Glomerular visceral epithelial cell (primary cell): ENCODE data around the gene NRG3.

ENCODE experiments used
- DNase-seq: peaks from one replicate; pipeline ENCODE4 v3.0.0-alpha.2; 2016; ENCODE audit errors: extremely low spot score

Gene NRG3

DNA sequence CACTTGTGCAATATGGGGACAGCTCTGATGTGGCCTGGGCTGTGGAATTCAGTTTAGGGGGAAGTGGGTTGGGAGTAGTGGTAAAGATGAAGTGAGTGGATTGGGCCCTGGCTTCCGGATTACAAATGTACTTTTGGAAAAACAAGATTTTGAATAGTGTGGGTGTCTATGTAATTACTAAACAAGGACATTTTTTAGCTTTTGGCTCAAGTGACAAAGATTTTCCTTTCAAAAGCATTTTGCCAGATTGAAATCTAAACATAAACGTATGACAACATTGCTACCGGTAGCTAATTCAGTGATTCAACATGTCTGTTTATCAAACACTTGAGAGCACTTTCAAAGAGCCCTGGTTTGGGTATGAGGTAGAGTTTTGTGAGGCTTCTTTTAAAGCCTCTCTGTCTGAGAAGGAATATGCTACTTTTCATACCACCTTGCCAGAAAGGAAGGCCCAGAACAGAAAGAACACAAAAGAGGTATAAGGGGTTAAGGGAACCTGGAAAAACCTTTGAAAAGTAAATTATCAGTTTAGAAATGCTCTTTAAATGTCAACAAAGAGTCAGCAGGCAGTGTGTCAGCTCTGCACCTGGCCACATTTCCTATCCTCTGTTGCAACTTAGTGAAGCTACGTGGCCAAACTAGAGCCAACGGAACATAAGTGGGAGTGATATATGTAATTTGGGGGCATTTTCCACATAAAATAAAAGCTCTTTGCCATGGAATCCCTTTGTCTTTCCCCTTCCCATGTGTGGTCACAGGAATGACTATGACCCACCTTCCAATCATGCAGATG is 516.1 kb downstream of the NRG3 start:
- DNase-seq: no peak

DNA sequence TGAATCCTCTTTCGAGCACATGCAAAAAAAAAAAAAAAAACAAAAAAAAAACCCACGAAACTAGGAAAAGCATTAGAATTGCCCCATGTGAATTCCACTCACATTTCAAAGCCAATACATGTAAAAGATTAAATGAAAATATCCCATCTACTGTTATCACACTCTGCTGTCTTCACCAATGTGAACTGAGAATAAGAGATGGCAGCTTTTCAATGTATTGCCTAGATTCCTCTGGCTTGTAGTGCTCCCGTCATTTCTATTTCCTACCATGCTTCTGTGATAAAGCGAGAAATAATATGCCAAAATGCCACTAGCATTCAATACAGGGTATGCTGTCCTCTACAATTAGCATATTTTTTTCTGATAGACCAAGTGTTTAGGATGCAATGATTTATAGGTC is 517.0 kb downstream of the NRG3 start:
- no peak for DNase-seq

DNA sequence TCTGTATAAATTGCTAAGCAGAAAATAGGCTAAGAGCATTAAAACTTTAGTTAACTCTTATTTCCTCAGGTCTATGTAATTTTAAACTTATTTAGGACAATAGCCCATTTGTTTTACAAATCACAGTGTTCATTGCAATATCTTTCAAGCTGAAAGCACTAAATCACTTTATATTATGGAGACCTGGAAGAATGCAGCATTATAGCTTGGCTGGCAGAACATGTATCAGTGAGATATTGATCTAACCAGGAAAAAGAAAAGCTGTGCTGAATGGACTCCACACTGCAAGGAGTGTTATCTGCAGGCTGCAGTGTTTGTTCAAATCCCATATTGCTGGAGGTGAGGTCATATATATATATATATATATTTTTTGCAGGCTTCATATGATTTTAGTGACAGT is 517.5 kb downstream of the NRG3 start:
- no peak for DNase-seq

DNA sequence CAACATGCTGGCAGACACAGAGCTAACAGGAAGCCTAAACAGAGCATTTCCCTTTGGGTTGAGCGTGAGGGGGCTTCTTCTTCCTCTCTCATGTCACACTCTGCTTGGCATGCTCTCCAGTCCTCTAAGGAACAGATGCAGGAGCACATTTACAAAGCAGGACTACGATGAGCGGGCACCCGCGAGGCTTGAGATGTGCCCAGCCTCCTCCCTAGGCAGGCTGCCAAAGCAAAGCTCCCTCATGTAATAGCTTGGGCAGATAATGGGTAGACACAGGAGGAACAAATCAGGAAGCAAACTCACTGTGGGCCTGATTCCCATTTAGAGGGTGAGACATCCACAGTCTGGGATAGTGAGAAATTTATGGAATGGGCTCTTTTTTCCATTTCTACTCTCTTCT is 519.1 kb downstream of the NRG3 start:
- DNase-seq: no peak

GRCh38 chr10:82394987-82395386 is 520.0 kb downstream of the NRG3 start:
- no peak for DNase-seq

- no peak for DNase-seq
Observed at GRCh38 chr10:82396886-82397285, 521.9 kb downstream of the NRG3 start.

DNA sequence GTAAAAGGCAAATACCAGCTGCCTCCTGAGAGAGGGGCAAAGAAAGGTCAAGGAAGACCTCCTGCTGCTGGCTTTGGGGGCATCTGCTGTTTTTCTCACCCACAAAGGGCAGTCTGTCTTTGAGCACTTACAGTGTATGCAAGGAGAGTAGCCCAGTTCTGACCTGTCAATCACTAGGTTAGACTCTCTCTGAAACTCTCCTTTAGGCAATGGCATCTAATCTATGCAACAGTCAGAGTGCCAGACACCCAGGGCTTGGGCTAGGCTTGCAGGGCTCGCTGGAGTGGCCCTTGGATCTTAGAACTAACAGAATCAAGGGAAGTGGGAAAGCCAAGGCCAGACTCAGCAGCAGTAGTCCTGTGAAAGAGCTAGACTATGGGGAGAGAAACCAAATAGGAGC is 522.9 kb downstream of the NRG3 start:
- no peak for DNase-seq

- DNase-seq: no peak
Observed at GRCh38 chr10:82399850-82400249, 524.9 kb downstream of the NRG3 start.

DNA sequence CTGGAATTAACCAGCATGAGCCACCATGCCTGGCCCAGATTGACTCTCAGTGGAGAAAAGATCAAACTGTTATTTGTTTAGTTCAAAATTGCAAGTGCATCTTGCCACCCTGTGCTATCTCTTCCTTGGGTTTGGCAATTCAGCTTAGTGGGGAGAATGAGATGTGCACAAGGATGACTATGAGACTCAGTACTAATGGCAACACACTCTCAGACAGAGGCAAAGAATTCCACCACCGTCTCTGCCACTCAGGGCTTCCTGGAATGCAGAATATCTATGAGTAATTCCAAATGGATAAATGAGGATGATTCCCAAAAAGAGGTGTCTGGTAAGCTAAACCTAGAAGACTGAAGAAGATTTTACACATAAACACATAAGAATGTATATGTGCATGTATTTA is 525.8 kb downstream of the NRG3 start:
- no peak for DNase-seq

DNA sequence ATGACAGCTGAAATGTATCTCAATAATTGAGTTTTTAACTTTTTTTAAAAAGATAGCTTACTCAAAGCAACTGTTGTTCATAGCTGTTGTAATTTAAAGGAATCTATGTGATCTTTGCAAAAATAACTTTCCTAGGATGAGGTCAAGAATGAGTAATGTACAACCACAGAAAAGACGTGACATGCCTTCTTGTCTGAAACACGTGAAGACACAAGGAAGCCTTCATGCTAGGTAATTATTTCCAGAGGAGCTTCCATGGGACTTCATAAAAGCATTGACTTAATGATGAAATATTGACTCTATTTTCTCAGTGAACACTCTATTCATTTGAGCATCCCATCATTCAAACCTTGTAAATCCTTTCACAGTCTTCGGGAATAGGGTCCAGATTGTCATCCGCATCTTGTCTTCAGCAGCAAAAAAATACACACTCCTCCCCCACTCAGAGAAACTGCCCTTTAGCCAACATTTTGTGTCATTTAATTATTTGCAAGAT is 528.0 kb downstream of the NRG3 start:
- no peak for DNase-seq

- no peak for DNase-seq
Observed at GRCh38 chr10:82409671-82410070, 534.7 kb downstream of the NRG3 start.

GRCh38 chr10:82411416-82411815 is 536.4 kb downstream of the NRG3 start:
- DNase-seq: no peak

DNA sequence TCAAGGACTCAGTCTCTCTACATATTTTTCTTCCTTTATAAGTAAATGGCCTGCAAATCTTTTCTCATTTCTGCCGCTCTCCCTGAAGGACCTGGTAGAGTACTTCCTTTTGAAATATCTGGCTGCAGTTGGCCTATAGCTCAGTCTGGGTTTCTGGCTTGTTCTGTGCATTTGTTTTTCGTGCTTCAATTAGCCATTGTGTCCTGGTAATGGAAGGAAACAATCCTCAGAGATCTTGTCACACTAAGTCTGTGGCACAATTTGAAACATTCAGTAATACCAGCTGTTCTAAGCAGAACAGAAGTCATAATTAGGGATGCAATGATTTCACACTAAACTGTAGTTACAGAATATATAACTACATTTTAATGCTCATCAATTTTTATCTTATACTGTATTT is 545.0 kb downstream of the NRG3 start:
- no peak for DNase-seq

DNA sequence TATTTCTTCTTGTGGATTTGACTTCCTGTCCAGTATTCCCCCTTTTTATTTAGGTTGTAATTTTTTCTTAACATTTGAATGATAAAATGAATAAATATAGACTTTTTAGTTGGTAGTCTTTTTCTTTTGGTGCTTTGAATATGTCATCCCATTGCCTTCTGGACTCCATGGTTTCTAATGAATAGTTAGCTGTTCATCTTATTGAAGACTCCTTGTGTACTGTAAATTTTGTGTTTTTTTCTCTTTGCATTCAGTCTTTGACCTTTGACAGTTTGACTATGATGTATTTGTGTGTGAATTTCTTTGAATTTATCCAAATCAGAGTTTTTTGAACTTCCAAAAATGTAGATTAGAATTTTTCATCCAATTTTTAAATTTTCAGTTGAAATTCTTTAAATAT is 554.3 kb downstream of the NRG3 start:
- DNase-seq: no peak

- DNase-seq: no peak
Observed at GRCh38 chr10:82438277-82438676, 563.3 kb downstream of the NRG3 start.

- no peak for DNase-seq
Observed at GRCh38 chr10:82440775-82441174, 565.8 kb downstream of the NRG3 start.

DNA sequence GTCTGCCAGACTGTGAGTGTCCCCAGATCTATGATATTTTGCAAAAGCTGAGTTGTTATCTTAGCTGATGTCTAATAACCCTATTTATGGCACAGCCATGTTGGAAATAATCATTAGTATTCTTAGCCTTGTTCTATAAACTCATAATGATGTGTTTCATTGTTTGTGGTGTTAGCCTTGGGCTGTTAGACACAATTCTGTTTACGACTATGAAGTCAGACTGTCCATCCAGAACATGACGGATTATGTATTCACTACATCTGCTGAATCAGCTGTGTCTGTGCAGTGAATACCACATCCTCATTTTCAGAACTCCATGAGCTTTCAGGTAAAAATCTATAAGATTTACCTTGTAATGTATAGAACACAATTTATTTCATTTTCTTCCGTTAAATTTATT is 577.1 kb downstream of the NRG3 start:
- no peak for DNase-seq

DNA sequence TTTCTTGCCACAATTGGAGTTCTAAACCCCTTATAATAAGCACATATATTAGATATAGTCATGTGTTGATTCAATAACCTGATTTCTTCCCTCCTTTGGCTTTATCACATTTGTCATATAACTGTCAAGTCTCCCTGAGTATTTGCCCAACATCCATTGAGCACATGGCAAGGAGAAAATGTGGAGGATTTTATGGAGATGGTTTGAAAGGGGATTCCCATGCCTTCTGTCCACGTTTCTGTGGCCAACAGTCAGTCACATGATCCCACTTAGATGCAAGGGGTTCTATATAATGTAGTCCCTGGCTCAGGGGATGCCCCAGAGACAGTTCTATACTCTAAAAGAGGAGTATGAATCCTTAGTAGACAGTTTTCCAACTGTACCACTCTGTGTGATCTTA is 577.7 kb downstream of the NRG3 start:
- no peak for DNase-seq

DNA sequence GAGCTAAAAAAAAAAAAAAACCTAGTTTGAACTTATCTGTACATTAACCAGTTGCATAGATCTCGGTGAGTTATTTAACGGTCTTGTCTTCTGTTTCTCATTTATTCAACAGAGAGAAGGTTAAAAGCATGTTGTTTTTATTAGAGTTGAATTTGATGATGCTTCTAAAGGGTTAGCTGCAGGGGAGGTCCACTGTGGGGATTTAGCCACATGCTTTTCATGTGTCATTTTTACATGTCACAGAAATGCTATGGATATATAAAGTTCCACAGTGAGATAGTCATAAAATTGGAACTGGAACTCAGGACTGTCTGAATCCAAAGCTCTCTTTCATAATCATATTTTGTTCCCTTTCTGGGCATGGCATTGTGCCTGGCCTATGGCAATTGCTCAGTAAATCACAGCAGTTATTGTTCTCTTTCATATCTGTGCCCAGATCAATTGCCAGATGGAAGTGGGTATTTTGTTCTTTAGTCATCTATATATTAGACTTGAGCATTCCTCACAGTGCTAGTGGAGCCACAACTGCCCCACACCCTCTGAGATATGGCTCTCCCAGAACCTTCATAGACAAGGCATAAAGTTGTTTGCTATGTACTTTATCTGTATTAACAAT is 578.8 kb downstream of the NRG3 start:
- DNase-seq: no peak

- DNase-seq: no peak
Observed at GRCh38 chr10:82462910-82463551, 588.0 kb downstream of the NRG3 start.

- no peak for DNase-seq
Observed at GRCh38 chr10:82463614-82464013, 588.6 kb downstream of the NRG3 start.

GRCh38 chr10:82464191-82464818 is 589.3 kb downstream of the NRG3 start:
- no peak for DNase-seq

- no peak for DNase-seq
Observed at GRCh38 chr10:82464966-82465365, 590.0 kb downstream of the NRG3 start.
